Measurements from ENCODE around the gene WNT3A. TPM values are rescaled to one million over a fixed set of nuclear protein-coding genes. Genes with fewer than 3 reads are reported as not detected.

WNT3A gene
- total RNA-seq, 2 experiments from 2014 or later = 0.08 to 0.14 TPM

DNA sequence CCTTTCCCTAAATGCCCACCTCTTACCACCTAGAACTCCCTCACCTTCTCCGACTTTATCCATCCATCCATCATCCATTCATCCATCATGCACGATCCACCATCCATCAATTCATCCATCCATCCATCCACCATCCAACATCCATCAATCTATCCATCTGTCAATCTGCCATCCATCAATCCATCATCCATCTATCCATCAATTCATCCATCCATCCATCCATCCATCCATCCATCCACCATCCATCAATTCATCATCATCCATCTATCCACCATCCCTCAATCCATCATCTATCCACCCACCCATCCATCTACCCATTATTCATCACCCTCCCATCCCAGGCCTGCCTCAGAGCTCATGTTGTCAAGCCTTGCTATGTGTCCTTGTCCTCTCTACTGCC, 34.5 kb downstream of the WNT3A start:
- POLR2A ChIA-PET = no interaction called here
- peaks cover 8% of the 10 kb centered on the region for H3K4me1 ChIP-seq (ENCODE audit: insufficient read depth, low read length)
- H3K4me3 ChIP-seq (ENCODE audit: low read length) = no peak overlapping the region
- no peak for ATAC-seq (ENCODE audit: poor library complexity)
- intact Hi-C loops (cut with DNase I, micrococcal nuclease) = no loop called here
- no peaks in the 10 kb centered on the region for H3K36me3 ChIP-seq (ENCODE audit: insufficient read depth, low read length)
- H3K27ac ChIP-seq (ENCODE audit: low read depth in 1 of 2, low read length in 2 of 2) = no peak overlapping the region
- no peaks in the 10 kb centered on the region for H3K36me3 Mint-ChIP-seq (ENCODE audit: low read depth)
- TF ChIP-seq, protein P1, sequence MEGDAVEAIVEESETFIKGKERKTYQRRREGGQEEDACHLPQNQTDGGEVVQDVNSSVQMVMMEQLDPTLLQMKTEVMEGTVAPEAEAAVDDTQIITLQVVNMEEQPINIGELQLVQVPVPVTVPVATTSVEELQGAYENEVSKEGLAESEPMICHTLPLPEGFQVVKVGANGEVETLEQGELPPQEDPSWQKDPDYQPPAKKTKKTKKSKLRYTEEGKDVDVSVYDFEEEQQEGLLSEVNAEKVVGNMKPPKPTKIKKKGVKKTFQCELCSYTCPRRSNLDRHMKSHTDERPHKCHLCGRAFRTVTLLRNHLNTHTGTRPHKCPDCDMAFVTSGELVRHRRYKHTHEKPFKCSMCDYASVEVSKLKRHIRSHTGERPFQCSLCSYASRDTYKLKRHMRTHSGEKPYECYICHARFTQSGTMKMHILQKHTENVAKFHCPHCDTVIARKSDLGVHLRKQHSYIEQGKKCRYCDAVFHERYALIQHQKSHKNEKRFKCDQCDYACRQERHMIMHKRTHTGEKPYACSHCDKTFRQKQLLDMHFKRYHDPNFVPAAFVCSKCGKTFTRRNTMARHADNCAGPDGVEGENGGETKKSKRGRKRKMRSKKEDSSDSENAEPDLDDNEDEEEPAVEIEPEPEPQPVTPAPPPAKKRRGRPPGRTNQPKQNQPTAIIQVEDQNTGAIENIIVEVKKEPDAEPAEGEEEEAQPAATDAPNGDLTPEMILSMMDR (IDR thresholded peaks at IDR 0.05) = no peak
- H3K27me3 Mint-ChIP-seq = peaks cover 31% of the 10 kb centered on the region
- H3K9me3 Mint-ChIP-seq = no peaks in the 10 kb centered on the region
- no peak for DNase-seq
- H3K4me1 Mint-ChIP-seq (ENCODE audit: low read depth) = no peaks in the 10 kb centered on the region
- peaks cover 0 to 19% of the 10 kb centered on the region in 2 experiments for H3K9me3 ChIP-seq (ENCODE audit: control insufficient read depth in 1 of 2, insufficient read depth in 1 of 2, low read length in 2 of 2)
- CTCF ChIA-PET = no interaction called here
- peaks cover 35 to 39% of the 10 kb centered on the region in 2 experiments for H3K27me3 ChIP-seq (ENCODE audit: control insufficient read depth in 1 of 2, insufficient read depth in 2 of 2, low read length in 2 of 2)
- H3K4me3 Mint-ChIP-seq = no peak overlapping the region
- H3K27ac Mint-ChIP-seq = no peak overlapping the region

DNA sequence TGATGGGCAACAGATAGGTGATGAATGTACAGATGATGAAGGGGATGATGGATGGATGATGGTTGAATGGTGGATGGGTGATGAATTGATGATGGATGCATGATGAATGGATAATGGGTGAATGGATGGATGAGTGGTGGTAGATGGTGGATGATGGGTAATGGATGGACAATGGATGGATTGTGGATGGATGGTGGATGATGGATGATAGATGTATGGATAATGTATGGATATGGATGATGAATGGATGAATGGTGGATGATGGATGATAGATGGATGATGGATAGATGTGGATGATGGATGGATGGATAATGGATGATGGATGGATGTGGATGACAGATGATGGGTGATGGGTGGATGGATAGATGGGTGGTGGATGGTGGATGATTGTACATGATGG, 35.7 kb downstream of the WNT3A start:
- H3K9me3 Mint-ChIP-seq = no peaks in the 10 kb centered on the region
- no peaks in the 10 kb centered on the region for H3K4me1 Mint-ChIP-seq (ENCODE audit: low read depth)
- H3K4me3 Mint-ChIP-seq = no peak overlapping the region
- ChIA-PET CTCF (no interaction called here), POLR2A (no interaction called here)
- ATAC-seq (ENCODE audit: poor library complexity) (no peak), DNase-seq (no peak)
- TF ChIP-seq, protein P1 (IDR thresholded peaks at IDR 0.05) = no peak
- peaks cover 0 to 16% of the 10 kb centered on the region in 2 experiments for H3K9me3 ChIP-seq (ENCODE audit: control insufficient read depth in 1 of 2, insufficient read depth in 1 of 2, low read length in 2 of 2)
- no peaks in the 10 kb centered on the region for H3K36me3 ChIP-seq (ENCODE audit: insufficient read depth, low read length)
- no peaks in the 10 kb centered on the region for H3K36me3 Mint-ChIP-seq (ENCODE audit: low read depth)
- intact Hi-C loops (cut with DNase I, micrococcal nuclease) = no loop called here
- peaks cover 4% of the 10 kb centered on the region for H3K4me1 ChIP-seq (ENCODE audit: insufficient read depth, low read length)
- H3K27me3 ChIP-seq (ENCODE audit: control insufficient read depth in 1 of 2, insufficient read depth in 2 of 2, low read length in 2 of 2) = peaks cover 23 to 27% of the 10 kb centered on the region in 2 experiments
- no peak overlapping the region for H3K27ac ChIP-seq (ENCODE audit: low read depth in 1 of 2, low read length in 2 of 2)
- no peak overlapping the region for H3K27ac Mint-ChIP-seq
- H3K4me3 ChIP-seq (ENCODE audit: low read length) = no peak overlapping the region
- H3K27me3 Mint-ChIP-seq = peaks cover 20% of the 10 kb centered on the region

DNA sequence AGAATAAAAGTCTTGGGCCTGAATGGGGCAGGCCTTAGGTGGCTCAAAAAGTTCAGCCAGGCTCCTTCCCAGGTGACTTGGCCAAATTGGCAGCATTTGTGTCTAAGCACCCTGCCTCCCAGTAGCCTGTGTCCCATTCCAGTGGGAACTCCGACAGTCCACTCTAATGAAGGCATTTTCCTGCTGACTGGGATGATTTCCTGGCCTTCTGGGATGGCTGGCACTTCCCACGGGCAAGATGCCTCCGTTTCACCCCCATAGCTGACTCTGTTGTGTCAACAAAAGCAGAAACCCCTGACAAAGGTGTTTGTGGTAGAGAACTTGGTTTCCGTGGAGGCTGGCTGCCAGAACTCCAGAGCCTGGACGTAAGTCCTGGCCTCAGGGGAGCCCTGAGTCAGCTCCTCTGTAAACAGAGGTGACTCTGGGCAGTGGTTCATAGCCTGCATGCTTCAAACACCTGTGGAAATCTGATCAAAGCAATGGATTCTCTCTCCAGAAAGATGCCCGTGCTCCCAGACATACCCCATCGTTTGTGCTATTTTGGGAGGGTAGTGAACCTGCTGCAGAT, 36.6 kb downstream of the WNT3A start:
- no peaks in the 10 kb centered on the region for H3K36me3 Mint-ChIP-seq (ENCODE audit: low read depth)
- H3K27ac Mint-ChIP-seq = no peak overlapping the region
- TF ChIP-seq, protein P1 (IDR thresholded peaks at IDR 0.05) = no peak
- Histone ChIP-seq H3K9me3 (ENCODE audit: control insufficient read depth in 1 of 2, insufficient read depth in 1 of 2, low read length in 2 of 2) (peaks cover 0 to 13% of the 10 kb centered on the region in 2 experiments), H3K27ac (ENCODE audit: low read depth in 1 of 2, low read length in 2 of 2) (no peak overlapping the region), H3K4me1 (ENCODE audit: insufficient read depth, low read length) (no peaks in the 10 kb centered on the region), H3K4me3 (ENCODE audit: low read length) (no peak overlapping the region), H3K36me3 (ENCODE audit: insufficient read depth, low read length) (no peaks in the 10 kb centered on the region), H3K27me3 (ENCODE audit: control insufficient read depth in 1 of 2, insufficient read depth in 2 of 2, low read length in 2 of 2) (peaks cover 18 to 19% of the 10 kb centered on the region in 2 experiments)
- intact Hi-C loops (cut with DNase I, micrococcal nuclease) = no loop called here
- no peaks in the 10 kb centered on the region for H3K4me1 Mint-ChIP-seq (ENCODE audit: low read depth)
- POLR2A ChIA-PET = no interaction called here
- no peak for ATAC-seq (ENCODE audit: poor library complexity)
- CTCF ChIA-PET = no interaction called here
- H3K27me3 Mint-ChIP-seq = peaks cover 17% of the 10 kb centered on the region
- peak in 1 of 14 experiments; percentile 10 for DNase-seq
- H3K9me3 Mint-ChIP-seq = no peaks in the 10 kb centered on the region
- no peak overlapping the region for H3K4me3 Mint-ChIP-seq

Data from CD4-positive, alpha-beta T cell (primary cell).